Osteoblast (primary cell): Measurements from ENCODE around the gene MRM3. TPM values are rescaled to one million over a fixed set of nuclear protein-coding genes. Genes with fewer than 3 reads are reported as not detected.
A peak's percentile ranks its signal among the peaks of the same experiment; 100 is the strongest.

Experiments
- DNase-seq: peaks from one replicate; pipeline ENCODE4 v3.0.0; 2011; ENCODE audit warnings: low spot score, mixed read lengths; ENCODE audit not compliant: insufficient read length; ENCODE audit errors: missing footprints
- H2AFZ ChIP-seq: 2 replicates; pipeline ENCODE4 v1.6.0; 2011; ENCODE audit warnings: mild to moderate bottlenecking, low read length
- H3K27ac ChIP-seq: 2 replicates; pipeline ENCODE4 v1.5.1; 2011; ENCODE audit warnings: mild to moderate bottlenecking, low read depth, low read length, moderate library complexity
- H3K27me3 ChIP-seq: 2 replicates; pipeline ENCODE4 v1.6.0; 2012; ENCODE audit warnings: mild to moderate bottlenecking, control low read depth, inconsistent platforms, low read length, moderate library complexity; ENCODE audit not compliant: insufficient read depth
- H3K36me3 ChIP-seq: 2 replicates; pipeline ENCODE4 v1.5.1; 2011; ENCODE audit warnings: mild to moderate bottlenecking, low read length, control low read depth, moderate library complexity; ENCODE audit not compliant: insufficient read depth
- H3K4me1 ChIP-seq: 2 replicates; pipeline ENCODE4 v1.5.1; 2011; ENCODE audit warnings: mild to moderate bottlenecking, low read length, control low read depth, moderate library complexity; ENCODE audit not compliant: insufficient read depth
- H3K4me2 ChIP-seq: 2 replicates; pipeline ENCODE4 v1.6.0; 2011; ENCODE audit warnings: mild to moderate bottlenecking, low read length; ENCODE audit not compliant: insufficient read depth
- H3K4me3 ChIP-seq: fragments of 200-600 bp; sonication (generic); 3 replicates; pipeline ENCODE4 v1.5.1; 2012; ENCODE audit warnings: mild to moderate bottlenecking, low read length, inconsistent platforms; ENCODE audit not compliant: insufficient read depth
- H3K79me2 ChIP-seq: 2 replicates; pipeline ENCODE4 v1.6.0; 2012; ENCODE audit warnings: mild to moderate bottlenecking, low read length, control low read depth, inconsistent platforms; ENCODE audit not compliant: insufficient read depth
- H3K9me3 ChIP-seq: 2 replicates; pipeline ENCODE4 v1.5.1; 2011; ENCODE audit warnings: low read depth, low read length, control low read depth
- H4K20me1 ChIP-seq: 2 replicates; pipeline ENCODE4 v1.6.0; 2012; ENCODE audit warnings: mild to moderate bottlenecking, low read length, control low read depth; ENCODE audit not compliant: insufficient read depth
- total RNA-seq: library from RNA; depleted of rRNA; stranded (reverse); fragments of >200 nt; gene quantifications from 2 replicates; pipeline ENCODE4 v1.2.3, GENCODE V29; 2012
- TF ChIP-seq, protein P1 (sequence below): IDR thresholded peaks from 2 replicates; pipeline ENCODE4 v1.5.1; 2011; ENCODE audit warnings: mild to moderate bottlenecking, low read depth, low read length, moderate library complexity; ENCODE audit errors: extremely low read depth

The MRM3 gene
- total RNA-seq, 1 donor: 19.5 TPM

DNA sequence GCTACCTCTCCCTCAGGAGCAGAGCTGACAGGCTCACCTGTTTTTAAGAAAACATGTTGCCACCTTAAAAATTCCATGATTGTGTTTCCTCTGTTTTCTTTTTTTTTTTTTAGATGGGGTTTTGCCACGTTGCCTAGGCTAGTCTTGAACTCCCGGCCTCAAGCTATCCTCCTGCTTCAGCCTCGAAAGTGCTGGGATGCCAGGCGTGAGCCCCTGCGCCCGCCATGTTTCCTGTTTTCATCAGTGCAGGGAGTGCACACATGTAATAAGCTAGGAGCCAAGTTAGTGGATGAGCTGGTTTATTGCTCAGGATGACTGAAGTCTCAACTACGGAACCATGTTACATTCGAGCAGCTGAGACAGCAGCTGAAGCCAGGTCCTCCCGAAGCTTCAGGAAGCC lies 13.6 kb downstream of the MRM3 start:
- Histone ChIP-seq H3K36me3 (peaks cover 23% of the 10 kb centered on the region), H3K4me2 (no peak overlapping the region), H3K27me3 (no peaks in the 10 kb centered on the region), H3K4me3 (no peak overlapping the region), H3K79me2 (no peaks in the 10 kb centered on the region), H3K27ac (no peak overlapping the region), H2AFZ (no peak overlapping the region), H3K4me1 (peaks cover 7% of the 10 kb centered on the region), H4K20me1 (peaks cover 6% of the 10 kb centered on the region), H3K9me3 (no peaks in the 10 kb centered on the region)
- TF ChIP-seq, protein P1, sequence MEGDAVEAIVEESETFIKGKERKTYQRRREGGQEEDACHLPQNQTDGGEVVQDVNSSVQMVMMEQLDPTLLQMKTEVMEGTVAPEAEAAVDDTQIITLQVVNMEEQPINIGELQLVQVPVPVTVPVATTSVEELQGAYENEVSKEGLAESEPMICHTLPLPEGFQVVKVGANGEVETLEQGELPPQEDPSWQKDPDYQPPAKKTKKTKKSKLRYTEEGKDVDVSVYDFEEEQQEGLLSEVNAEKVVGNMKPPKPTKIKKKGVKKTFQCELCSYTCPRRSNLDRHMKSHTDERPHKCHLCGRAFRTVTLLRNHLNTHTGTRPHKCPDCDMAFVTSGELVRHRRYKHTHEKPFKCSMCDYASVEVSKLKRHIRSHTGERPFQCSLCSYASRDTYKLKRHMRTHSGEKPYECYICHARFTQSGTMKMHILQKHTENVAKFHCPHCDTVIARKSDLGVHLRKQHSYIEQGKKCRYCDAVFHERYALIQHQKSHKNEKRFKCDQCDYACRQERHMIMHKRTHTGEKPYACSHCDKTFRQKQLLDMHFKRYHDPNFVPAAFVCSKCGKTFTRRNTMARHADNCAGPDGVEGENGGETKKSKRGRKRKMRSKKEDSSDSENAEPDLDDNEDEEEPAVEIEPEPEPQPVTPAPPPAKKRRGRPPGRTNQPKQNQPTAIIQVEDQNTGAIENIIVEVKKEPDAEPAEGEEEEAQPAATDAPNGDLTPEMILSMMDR: no peak
- peak; percentile 51 for DNase-seq

DNA sequence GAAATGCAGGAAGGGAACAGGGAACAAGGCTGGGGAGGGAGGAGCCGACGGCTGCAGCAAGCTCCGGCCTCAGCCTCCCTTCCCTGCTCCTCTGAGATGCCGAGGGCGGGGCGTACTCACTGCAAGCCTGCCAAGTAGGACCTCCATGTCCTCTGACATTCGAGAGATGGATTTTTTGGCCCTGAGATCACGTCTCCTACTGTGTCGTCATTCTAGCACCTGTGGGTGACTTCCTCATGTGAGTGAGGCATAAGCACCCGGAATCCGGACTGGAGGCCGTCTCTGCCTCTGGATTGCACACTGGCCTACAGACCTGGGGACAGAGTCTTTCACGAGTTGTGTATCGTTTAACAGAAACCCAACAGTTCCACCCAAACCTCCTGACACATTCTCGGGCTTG lies 14.5 kb downstream of the MRM3 start:
- Histone ChIP-seq H4K20me1 (peaks cover 6% of the 10 kb centered on the region), H3K4me1 (peaks cover 7% of the 10 kb centered on the region), H3K4me3 (no peak overlapping the region), H3K4me2 (no peak overlapping the region), H3K79me2 (no peaks in the 10 kb centered on the region), H3K9me3 (no peaks in the 10 kb centered on the region), H3K27me3 (no peaks in the 10 kb centered on the region), H2AFZ (no peak overlapping the region), H3K27ac (no peak overlapping the region), H3K36me3 (peaks cover 16% of the 10 kb centered on the region)
- TF ChIP-seq, protein P1: no peak
- peak; percentile 53 for DNase-seq

DNA sequence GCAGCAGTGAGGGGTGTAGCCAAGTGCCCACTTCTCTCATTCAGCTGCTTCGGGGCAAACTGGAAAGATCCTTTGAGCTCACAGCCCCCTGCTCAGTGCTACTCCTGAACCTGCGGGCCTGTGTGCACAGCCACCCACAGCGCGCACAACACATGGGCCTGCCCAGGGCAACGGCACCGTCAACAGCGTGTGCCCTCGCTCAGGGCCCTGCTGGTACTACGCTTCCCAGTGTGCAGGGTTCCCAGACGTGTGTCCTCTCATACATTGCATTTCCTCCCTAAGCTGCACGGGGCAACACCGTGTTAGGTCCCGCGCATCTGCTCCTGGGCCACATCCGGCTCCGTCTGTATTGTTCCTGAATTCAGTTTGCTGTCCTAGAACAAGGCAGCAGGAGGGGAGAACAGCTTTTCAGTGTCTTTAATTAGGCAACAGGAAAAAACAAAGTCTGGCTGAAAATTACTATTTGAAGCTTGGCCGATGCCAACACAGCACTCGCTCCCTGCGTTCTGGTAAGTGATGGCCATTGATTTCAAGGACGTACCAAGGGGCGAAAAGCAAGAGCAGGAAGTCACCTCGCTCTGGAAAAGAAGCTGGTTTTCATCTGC lies 15.2 kb downstream of the MRM3 start:
- Histone ChIP-seq H2AFZ (no peak overlapping the region), H3K27me3 (no peaks in the 10 kb centered on the region), H3K79me2 (no peaks in the 10 kb centered on the region), H3K4me2 (no peak overlapping the region), H4K20me1 (peaks cover 3% of the 10 kb centered on the region), H3K4me3 (no peak overlapping the region), H3K27ac (no peak overlapping the region), H3K4me1 (peaks cover 7% of the 10 kb centered on the region), H3K9me3 (no peaks in the 10 kb centered on the region), H3K36me3 (peaks cover 13% of the 10 kb centered on the region)
- peak; percentile 75 for DNase-seq
- TF ChIP-seq, protein P1: no peak

DNA sequence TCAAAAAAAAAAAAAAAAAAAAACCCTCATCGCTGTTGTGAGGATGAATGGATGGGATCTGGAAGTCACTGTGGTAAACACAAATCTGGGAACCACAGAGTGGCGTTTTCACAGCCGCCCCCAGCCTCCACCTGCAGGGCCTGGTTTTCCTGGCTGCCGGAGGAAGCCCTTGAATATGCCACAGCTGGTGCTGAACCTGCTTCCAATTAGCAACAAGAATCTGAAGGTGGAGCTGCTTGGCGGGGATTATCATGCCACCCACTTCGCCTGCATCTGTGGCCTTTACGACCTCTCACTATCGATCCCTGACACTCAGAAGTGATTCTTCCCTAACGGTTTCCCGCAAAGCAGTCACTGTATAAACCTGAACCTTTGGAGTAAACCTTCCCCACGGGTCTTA lies 16.1 kb downstream of the MRM3 start:
- H3K9me3 ChIP-seq: no peaks in the 10 kb centered on the region
- peaks cover 7% of the 10 kb centered on the region for H3K4me1 ChIP-seq

More for the DNA sequence above, 16.1 kb downstream of the MRM3 start:
- no peak overlapping the region for H2AFZ ChIP-seq
- no peaks in the 10 kb centered on the region for H3K79me2 ChIP-seq
- no peak overlapping the region for H3K27ac ChIP-seq
- H4K20me1 ChIP-seq: peaks cover 3% of the 10 kb centered on the region
- H3K4me3 ChIP-seq: no peak overlapping the region
- H3K27me3 ChIP-seq: no peaks in the 10 kb centered on the region
- TF ChIP-seq, protein P1: no peak
- H3K36me3 ChIP-seq: peaks cover 8% of the 10 kb centered on the region
- DNase-seq: no peak
- H3K4me2 ChIP-seq: no peak overlapping the region
